HG03139 (cell line): Measurements from ENCODE around the gene RABGAP1.

Source experiments
- ATAC-seq: cut with Tn5 transposase; IDR thresholded peaks from one replicate; pipeline ENCODE4 v1.9.1; 2021; ENCODE audit not compliant: unreplicated experiment

Gene RABGAP1

DNA sequence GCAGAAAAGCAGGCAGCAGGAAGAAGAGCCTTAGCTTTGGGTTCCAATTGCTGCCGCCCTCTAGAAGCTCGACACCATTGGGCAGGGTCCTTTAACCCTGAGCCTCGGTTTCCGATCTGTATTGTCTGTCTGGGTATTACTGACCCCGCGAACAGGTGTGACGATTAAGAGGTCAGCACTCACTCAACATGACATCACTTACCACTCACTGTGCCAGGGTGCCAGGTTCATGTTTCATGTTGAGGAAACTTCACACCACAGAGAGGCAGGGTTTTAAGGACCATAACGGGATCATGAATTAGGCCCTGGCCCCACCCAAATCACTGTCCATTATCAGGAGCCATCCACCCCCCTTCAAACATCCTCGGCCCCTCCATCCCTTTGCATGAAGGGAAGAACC lies 168.2 kb downstream of the RABGAP1 start:
- ATAC-seq, result no peak

DNA sequence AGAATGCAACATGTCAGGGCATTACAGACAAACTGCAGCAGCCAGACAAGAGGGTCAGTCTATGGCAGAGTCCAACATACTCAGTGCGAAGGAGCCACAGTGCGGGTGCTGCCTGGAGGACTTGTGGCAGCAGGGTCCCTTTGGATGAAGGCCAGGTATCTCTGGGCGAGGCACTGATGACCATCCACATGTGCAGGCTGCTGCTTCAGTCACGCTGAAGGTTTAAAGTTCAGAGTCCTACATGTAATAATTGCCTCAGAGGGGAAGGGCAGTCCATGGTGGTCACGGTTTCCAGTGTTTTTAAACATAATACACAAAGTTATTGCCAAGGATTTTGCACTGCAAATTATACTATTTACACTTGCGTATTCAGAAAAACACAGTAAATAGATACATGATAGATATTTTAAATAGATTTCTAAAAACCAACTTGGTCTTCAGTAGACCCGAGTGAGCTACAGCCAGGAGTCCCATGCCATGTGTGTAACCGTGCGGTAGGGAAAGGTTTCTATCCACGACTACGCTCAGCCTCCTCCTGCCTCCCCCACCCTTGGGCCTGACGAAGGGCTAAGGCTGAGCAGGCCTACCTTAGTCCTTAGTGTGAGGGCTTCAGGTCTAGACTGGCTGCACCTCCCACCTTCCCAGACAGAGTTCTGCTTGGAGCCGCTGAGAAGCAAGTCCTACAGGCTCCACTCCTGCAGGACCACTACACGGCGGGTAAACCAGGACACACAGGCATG lies 168.9 kb downstream of the RABGAP1 start:
- no peak for ATAC-seq

GRCh38 chr9:123111427-123112014 lies 170.7 kb downstream of the RABGAP1 start:
- no peak for ATAC-seq

GRCh38 chr9:123112015-123112975 lies 171.5 kb downstream of the RABGAP1 start:
- ATAC-seq, result no peak

DNA sequence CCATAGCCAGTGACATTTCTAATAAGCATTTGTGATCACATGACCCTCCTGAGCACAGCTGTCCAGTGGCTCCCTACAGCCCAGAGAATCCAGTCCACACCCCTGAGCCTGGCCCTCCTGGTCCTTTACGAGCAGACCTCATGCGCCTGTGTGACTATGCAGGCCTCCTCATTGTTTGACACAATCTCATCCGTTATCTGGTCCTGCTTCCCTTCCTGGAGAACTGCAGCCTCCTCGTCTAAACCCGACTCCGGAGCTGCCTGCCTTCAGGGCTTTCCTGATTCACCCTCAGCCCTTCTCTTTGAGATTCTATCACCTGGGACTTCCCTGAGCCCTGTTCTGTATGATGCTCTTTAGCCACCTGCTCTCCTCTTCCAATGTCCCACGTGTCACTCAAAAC lies 172.4 kb downstream of the RABGAP1 start:
- no peak for ATAC-seq

DNA sequence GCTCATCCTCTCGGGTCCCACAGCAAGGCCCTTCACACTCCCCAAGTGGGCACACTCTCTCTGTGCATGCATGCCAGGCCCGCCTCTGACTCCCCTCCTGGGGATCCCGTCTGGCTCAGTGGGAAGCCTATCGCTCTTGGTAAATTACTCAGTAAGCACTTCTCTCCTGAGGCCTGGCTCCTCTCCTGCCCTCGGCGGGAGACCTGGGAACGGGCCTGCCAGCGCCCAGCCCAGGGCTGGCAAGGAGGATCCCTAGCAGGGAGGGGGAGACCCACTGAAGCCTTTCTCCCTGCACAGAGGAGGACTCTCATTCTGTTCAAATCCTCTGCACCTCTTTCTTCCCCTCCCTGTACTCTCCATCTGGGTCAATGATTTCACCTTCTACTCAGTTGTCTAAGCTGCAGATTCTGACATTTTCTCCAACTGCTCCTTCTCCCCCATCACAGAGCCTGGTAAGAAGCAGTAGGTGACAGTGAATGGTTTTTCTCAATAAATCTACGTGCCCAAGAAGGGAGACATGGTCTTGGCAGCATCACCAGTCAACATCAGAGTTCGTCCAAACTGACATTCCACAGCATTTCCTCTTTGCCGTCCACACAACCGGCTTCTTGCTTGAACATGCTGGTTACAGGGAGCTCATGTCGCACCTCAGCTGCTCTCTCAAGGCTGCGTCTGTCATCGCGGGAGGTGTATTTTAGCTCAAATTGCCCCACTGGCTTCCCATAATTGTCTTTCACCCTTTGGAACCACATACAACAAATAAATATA lies 174.5 kb downstream of the RABGAP1 start:
- no peak for ATAC-seq

- no peak for ATAC-seq
These were observed 175.2 kb downstream of the RABGAP1 start for GRCh38 chr9:123116036-123116435.

- ATAC-seq, result no peak
These were observed 178.7 kb downstream of the RABGAP1 start for GRCh38 chr9:123119566-123119965.

- no peak for ATAC-seq
These were observed 179.3 kb downstream of the RABGAP1 start for GRCh38 chr9:123120131-123120530.

DNA sequence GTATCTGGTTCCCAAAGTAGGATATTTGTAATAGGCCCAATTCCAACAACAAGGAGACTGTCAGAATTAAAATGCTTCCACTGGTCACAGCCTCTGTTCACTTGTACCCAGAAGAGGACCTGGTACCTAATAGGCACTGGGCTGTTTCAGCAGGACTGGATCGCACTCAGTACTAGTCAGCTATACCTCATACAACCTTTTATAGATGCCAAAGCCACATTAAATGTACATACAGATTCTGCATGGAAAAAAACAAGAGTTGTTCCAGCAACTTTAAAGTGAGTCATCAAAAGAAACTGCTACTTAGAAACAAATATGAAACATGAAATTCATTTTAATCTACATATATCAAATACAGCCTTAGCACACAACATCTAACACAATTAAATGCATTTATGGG lies 180.1 kb downstream of the RABGAP1 start:
- ATAC-seq, result no peak

- no peak for ATAC-seq
These were observed 180.6 kb downstream of the RABGAP1 start for GRCh38 chr9:123121457-123121856.

DNA sequence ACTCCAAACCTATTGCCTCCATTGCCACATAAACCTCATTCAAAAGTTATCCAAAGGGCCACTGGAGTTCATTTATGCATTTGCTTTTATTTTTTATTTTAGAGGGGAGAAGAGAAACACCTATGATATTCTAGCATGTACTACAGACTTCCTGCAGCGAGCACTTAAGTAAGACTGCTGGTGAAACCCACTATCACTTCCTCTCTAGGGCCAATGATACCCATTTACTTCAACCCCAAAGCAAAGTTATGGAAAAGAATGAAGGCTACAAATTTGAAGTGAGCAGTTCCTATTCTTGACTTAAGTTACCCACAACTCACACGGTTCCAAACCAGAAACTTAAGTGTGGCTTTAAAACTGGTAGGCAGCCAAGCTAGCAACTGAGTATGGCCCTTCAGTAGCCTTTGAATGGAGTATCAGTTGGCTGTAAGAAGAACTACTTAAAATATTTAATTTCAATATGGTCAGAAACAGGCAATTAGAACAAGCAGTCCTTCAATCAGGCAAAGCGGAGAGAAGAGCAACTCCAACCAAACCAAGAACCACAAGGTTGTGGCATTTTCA lies 186.8 kb downstream of the RABGAP1 start:
- no peak for ATAC-seq

DNA sequence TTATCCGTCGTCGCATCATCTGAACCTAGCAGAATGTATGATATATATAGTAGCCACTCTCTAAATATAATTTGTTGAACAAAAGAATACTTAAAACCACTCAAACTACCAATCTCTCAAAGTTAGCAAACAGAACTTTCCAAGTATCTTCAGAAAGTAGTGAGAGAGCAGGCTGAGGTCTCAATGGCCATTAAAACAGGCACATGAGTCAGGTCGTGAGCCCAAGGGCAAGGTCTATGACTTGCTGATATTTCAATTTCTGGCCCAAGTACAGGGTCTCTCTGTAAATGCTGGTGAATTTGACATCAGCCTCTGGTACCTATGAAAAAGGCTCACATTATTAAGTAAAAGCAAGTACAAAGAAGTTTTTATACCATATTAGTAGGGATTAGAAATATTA lies 187.8 kb downstream of the RABGAP1 start:
- ATAC-seq, result no peak

GRCh38 chr9:123129423-123129822 lies 188.6 kb downstream of the RABGAP1 start:
- ATAC-seq, result no peak

DNA sequence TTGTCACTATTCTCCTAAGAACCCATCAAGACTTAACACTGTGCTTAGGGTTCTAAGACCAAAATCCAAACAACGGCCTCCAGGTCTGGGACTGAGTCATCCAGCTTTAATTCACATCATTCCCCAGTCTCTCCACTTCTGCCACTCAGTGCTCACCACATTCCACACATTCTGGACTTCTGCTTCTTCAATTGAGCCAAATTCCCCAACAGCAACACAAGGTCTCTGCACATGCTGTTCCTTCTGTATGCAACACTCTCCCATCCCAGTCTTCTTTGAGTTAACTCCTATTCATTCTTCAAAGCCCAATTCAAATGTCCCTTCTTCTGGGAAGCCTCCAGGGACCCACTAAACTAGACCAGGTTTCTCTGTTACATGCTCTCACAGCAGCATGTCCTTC lies 190.4 kb downstream of the RABGAP1 start:
- no peak for ATAC-seq

DNA sequence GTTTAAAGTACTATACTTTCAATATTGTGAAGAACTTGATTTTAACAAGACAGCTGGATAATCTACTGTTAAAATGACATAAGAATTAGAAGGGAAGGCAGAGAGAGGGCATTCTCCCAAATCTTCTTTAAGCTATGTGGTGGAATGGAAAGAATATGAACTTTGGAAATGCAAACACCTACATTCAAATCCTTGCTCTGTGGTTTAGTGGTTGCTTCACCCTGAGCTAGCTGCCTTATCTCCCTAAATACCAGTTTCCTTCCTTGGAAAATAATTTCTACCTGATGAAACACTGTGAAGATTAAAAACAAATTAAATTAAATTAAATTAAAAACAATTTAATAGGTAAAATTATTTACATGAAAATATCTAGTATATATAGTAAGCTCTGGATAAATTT lies 191.2 kb downstream of the RABGAP1 start:
- no peak for ATAC-seq

DNA sequence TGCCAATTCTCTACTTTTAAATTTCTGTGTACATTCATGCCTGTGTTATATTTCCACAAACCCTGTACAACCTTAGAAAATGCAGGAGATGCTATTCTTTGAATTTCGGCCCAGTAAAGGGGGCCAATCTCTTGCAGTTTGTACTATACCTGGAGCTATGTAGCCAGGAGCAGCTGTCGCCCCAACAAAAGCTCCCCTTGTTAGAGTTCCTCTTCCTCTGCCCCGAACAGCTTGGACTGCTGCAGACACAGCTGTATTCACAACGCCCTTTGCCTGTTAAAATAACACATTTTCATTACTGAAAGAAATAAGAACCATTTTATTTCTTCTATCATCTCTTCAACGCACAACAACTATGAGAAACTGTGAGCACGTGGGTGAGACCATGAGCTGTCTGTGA lies 191.9 kb downstream of the RABGAP1 start:
- ATAC-seq, result no peak

GRCh38 chr9:123135430-123135829 lies 194.6 kb downstream of the RABGAP1 start:
- ATAC-seq, result no peak

DNA sequence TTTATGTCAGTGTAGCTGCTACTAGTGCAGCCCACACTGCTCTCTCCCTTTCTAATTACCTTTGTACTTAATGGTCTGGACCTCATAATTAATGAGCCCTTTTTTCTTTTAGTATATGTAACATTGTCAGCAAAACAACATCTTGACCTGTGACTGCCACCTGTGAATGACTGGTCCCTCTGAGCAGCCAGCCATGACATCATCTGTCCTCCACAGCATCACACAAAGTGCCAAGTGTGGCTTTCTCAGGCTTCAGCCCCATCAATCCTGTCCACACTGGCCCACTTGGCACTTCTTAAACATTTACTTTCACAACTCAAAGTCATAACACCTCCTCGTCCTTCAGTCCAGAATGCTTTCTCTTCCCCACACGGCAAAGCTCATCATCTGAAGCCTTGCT lies 197.3 kb downstream of the RABGAP1 start:
- ATAC-seq, result no peak

DNA sequence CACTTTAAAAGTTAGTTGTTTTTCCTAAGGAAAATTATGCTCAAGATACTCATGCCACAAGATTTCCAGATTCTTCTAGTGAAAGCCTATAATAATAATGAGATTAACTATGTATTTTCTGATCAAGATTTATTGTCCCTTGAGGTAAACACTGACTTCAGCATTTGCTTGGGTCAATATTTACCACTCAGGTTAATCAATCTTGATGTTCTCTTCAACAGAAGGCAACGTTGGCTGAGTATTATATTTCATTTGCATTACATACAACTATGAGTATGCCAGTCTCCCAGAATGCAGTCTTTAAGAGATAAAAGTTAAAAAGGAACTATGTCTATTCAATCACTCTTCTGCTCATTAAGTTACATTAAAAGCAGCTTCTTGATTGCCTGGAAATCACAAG lies 208.2 kb downstream of the RABGAP1 start:
- ATAC-seq, result no peak
